K562 (cell line): ENCODE measurements around the gene B4GALT5. TPM values are rescaled to one million over a fixed set of nuclear protein-coding genes. Genes with fewer than 3 reads are reported as not detected.

Experiments
- CHD7 ChIP-seq: fragments of 200-600 bp; sonication (generic); IDR thresholded peaks from one replicate; pipeline ENCODE4 v1.6.1; 2012; ENCODE audit warnings: mild to moderate bottlenecking, low read depth, low read length, inconsistent platforms
- DLX4 ChIP-seq: fragments of 250-450 bp; sonication (Bioruptor Pico); IDR thresholded peaks from 2 replicates; pipeline ENCODE4 v1.6.1; 2021; ENCODE audit warnings: mild to moderate bottlenecking
- DMBX1 ChIP-seq: fragments of 250-450 bp; sonication (Bioruptor Pico); IDR thresholded peaks from 2 replicates; pipeline ENCODE4 v1.8.0; 2022; ENCODE audit warnings: inconsistent platforms, mild to moderate bottlenecking, moderate library complexity, borderline replicate concordance
- FOXJ2 ChIP-seq: fragments of 200-800 bp; sonication (Bioruptor generic); IDR thresholded peaks from 2 replicates; pipeline ENCODE4 v1.6.1; 2016; ENCODE audit warnings: missing genetic modification characterization, missing compliant biosample characterization
- LCOR ChIP-seq: sonication (generic); formaldehyde crosslinking; IDR thresholded peaks from 2 replicates; pipeline ENCODE4 v1.8.0; 2022; ENCODE audit warnings: mild to moderate bottlenecking, missing genetic modification reagents
- MITF ChIP-seq: IDR thresholded peaks from 2 replicates; pipeline ENCODE4 v1.6.1; 2014; ENCODE audit warnings: antibody characterized with exemption
- NFE2L1 ChIP-seq: fragments of 450-650 bp; IDR thresholded peaks from 2 replicates; pipeline ENCODE4 v1.6.1; 2016; ENCODE audit warnings: missing genetic modification characterization, low read depth, mild to moderate bottlenecking, missing compliant biosample characterization, moderate library complexity, borderline replicate concordance
- NFIX ChIP-seq: fragments of 250-450 bp; sonication (Bioruptor Pico); IDR thresholded peaks from 2 replicates; pipeline ENCODE4 v1.4.0; 2020; ENCODE audit warnings: low read depth, mild to moderate bottlenecking, moderate library complexity
- NR1H2 ChIP-seq: sonication (generic); formaldehyde crosslinking; IDR thresholded peaks from 2 replicates; pipeline ENCODE4 v1.4.0; 2020; ENCODE audit warnings: mild to moderate bottlenecking, missing genetic modification reagents
- POLR2G ChIP-seq: fragments of 200-400 bp; formaldehyde crosslinking; IDR thresholded peaks from 2 replicates; pipeline ENCODE4 v1.6.1; 2017; ENCODE audit warnings: low read depth, mild to moderate bottlenecking, antibody characterized with exemption, low read length, moderate library complexity
- ZFP91 ChIP-seq: sonication (generic); formaldehyde crosslinking; IDR thresholded peaks from 2 replicates; pipeline ENCODE4 v1.8.0; 2022; ENCODE audit warnings: mild to moderate bottlenecking, missing genetic modification reagents
- ZNF282 ChIP-seq: sonication (generic); formaldehyde crosslinking; IDR thresholded peaks from 2 replicates; pipeline ENCODE4 v1.8.1; 2023; ENCODE audit warnings: missing genetic modification reagents
- polyA plus RNA-seq, 8 experiments: library from polyadenylated mRNA; depleted of rRNA in 4 of 8; stranded (reverse) in 5 of 8; unstranded in 3 of 8; fragments of >200 nt; fragmentation: Nextera tagmentation in 2 of 8; fragmentation: Illumina TruSeq in 1 of 8; extraction: Ambion mirVana in 2 of 8; extraction: Trizol in 1 of 8; gene quantifications; 2 replicates each; pipeline versions ENCODE4 v1.2.1 to v1.2.3, GENCODE V29; 2011 to 2014; ENCODE audit warnings: inconsistent platforms in 1 of 8, missing spikeins in 1 of 8
- total RNA-seq, 7 experiments: library from RNA; depleted of rRNA in 6 of 7; stranded (reverse); fragments of >200 nt in 6 of 7; fragmentation: Illumina TruSeq in 2 of 7; extraction: Trizol in 2 of 7; gene quantifications; 2 replicates each; pipeline versions ENCODE4 v1.2.1 to v1.2.3, GENCODE V29; 2011 to 2021; ENCODE audit warnings: low replicate concordance in 1 of 7

B4GALT5 gene
- total and polyA plus RNA-seq, 9 of the 15 experiments (the other 6 are each of a cell fraction or from before 2014, with no cell fraction given): 8.5 to 32.6 (median 23.4) TPM

- TF ChIP-seq CHD7 (no peak), ZNF282 (CRISPR knock-in tag) (no peak), LCOR (CRISPR knock-in tag) (no peak), MITF (no peak), NFIX (CRISPR knock-in tag) (no peak), FOXJ2 (tag) (no peak; the same call in 1 of the 2 replicates), POLR2G (no peak), DMBX1 (CRISPR knock-in tag) (no peak), NFE2L1 (tag) (no peak), DLX4 (CRISPR knock-in tag) (no peak), ZFP91 (CRISPR knock-in tag) (no peak), NR1H2 (CRISPR knock-in tag) (no peak)
Observed at GRCh38 chr20:49747707-49748524, 34.2 kb upstream of the B4GALT5 start (continued).
